ENCODE measurements around the gene HTATIP2. TPM values are rescaled to one million over a fixed set of nuclear protein-coding genes. Genes with fewer than 3 reads are reported as not detected.

HTATIP2 gene
- total and polyA plus RNA-seq, 3 donors from 2014 or later: 20.7 to 46.1 (median 24.0) TPM

DNA sequence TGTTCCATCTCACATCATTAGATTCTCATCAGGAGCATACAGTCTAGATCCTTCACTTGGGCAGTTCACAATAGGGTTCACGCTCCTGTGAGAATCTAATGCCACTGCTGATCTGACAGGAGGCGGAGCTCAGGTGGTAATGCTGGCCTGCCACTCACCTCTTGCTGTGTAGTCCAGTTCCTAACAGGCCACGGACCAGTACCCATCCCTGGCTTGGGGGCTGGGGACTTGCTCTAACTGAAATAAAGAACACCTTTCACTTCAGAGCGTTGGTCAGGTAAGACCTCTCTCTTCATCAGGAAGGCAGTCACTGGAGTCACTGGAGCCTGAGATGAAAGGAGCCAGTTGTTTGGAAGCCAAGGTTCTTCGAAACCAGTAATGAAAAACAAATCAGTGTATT, 65.7 kb downstream of the HTATIP2 start:
- intact Hi-C loops (cut with DNase I; ENCODE audit: low total_unique reads): no loop called here
- TF ChIP-seq, protein P1, sequence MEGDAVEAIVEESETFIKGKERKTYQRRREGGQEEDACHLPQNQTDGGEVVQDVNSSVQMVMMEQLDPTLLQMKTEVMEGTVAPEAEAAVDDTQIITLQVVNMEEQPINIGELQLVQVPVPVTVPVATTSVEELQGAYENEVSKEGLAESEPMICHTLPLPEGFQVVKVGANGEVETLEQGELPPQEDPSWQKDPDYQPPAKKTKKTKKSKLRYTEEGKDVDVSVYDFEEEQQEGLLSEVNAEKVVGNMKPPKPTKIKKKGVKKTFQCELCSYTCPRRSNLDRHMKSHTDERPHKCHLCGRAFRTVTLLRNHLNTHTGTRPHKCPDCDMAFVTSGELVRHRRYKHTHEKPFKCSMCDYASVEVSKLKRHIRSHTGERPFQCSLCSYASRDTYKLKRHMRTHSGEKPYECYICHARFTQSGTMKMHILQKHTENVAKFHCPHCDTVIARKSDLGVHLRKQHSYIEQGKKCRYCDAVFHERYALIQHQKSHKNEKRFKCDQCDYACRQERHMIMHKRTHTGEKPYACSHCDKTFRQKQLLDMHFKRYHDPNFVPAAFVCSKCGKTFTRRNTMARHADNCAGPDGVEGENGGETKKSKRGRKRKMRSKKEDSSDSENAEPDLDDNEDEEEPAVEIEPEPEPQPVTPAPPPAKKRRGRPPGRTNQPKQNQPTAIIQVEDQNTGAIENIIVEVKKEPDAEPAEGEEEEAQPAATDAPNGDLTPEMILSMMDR (IDR thresholded peaks at IDR 0.05): no peak
- TF ChIP-seq POLR2A (IDR thresholded peaks at IDR 0.05): no peak
- WGBS, 2 donors: 87 to 92% methylated on average over 5 of the region's 5 CpGs

More for the DNA sequence above, 65.7 kb downstream of the HTATIP2 start:
- H3K36me3 ChIP-seq (ENCODE audit: low read depth, missing control alignments): no peaks in the 10 kb centered on the region
- no peaks in the 10 kb centered on the region for H3K4me1 ChIP-seq
- no peak overlapping the region for H3K4me3 ChIP-seq
- no peaks in the 10 kb centered on the region for H3K27me3 ChIP-seq
- no peak for DNase-seq
- no peak overlapping the region for H3K27ac ChIP-seq
- no peaks in the 10 kb centered on the region for H3K9me3 ChIP-seq

Other genes with a start within 250 kb of the HTATIP2 start
- gene DBX1, start 203.2 kb upstream of the HTATIP2 start, total RNA-seq: not detected
- not detected for gene DBX1, start 203.2 kb upstream of the HTATIP2 start, polyA plus RNA-seq (ENCODE audit: insufficient read depth, low read depth, low replicate concordance)
- gene PRMT3, start 24.0 kb downstream of the HTATIP2 start, total RNA-seq: 10 to 100 TPM; 22.4 to 28.0 TPM
- 9.1 TPM for gene PRMT3, start 24.0 kb downstream of the HTATIP2 start, polyA plus RNA-seq (ENCODE audit: insufficient read depth, low read depth, low replicate concordance)
- 1 to 10 TPM; 1.5 to 1.9 TPM for gene SLC6A5, start 235.9 kb downstream of the HTATIP2 start, total RNA-seq
- 2.1 TPM for gene SLC6A5, start 235.9 kb downstream of the HTATIP2 start, polyA plus RNA-seq (ENCODE audit: insufficient read depth, low read depth, low replicate concordance)

Data from testis (tissue), 3 donors.